COLO829 (cell line): Measurements from ENCODE around the gene ANKRD39.
A peak's percentile ranks its signal among the peaks of the same experiment; 100 is the strongest.
"Not testable (repeated sequence)": the region's sequence is repeated elsewhere in the genome, so short reads cannot be mapped to it uniquely, and the experiment has no call there.

Source experiments
- DNase-seq: peaks from one replicate; pipeline ENCODE4 v3.0.0; 2012; ENCODE audit warnings: low spot score

ANKRD39 gene

DNA sequence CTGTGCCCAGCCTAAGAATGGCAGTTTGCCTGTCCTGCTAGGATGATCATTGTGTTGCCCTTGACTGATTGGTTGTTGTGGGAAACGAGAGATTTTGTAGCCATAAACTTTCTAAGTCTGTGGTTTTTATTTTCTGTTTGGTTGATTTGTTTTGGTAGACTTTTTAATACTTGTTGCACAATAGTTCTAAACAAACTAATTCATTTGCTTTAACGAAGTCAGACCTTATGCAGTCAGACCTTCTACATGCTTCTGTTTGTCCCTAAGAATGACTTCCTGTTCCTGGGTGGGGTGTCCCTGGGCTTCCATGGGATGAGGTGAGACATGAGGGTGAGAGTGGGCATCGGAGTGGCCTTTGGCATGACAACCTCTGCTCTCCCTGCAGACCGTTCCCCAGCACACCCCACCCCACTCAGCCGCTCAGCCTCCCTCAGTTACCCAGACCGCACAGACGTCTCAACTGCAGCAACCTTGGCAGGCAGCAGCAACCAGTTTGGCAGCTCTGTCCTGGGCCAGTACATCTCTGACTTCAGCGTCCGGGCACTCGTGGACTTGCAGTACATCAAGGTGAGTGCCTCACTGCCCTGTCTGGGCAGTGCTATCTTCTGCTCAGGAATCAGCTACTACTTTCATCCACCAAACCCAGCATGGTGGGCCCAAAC, 49.5 kb downstream of the ANKRD39 start:
- DNase-seq, result no peak

- DNase-seq, result no peak
Measured at GRCh38 chr2:96807127-96807471, 50.7 kb downstream of the ANKRD39 start.

DNA sequence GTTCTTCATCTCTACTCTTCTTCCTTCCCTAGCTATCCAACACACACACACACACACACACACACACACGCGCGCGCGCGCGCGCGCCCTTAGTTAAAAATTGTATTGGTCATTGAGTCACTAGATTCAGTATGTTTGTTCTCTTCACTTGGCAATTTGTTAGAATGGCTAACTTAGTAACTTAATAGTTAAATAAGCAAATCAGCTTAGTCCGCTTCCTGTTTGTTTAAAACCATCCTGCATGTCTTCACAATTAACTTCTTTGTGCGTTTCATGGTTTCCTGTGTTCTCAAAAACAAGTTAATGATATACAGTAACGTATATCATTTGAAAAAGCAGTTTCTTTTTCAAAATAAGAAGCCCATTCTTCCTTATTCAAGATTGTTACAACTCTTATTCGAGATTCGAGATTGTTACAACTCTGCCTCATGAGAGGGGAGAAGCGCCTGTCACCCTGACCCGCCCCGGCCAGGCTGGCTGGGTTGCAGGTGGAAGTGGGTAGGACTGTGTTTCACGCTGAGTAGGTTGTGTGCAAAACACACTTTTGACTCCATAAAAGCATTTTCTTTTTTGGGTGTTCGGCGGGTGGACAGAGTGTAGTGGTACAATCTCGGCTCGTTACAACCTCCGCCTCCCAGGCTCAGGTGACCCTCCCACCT, 51.2 kb downstream of the ANKRD39 start:
- peak; percentile 75 for DNase-seq

- not testable (repeated sequence) for DNase-seq
Measured at GRCh38 chr2:96805946-96806345, 51.9 kb downstream of the ANKRD39 start.

GRCh38 chr2:96804986-96805385, 52.8 kb downstream of the ANKRD39 start:
- no peak for DNase-seq

- no peak for DNase-seq
Measured at GRCh38 chr2:96802721-96803120, 55.1 kb downstream of the ANKRD39 start.

DNA sequence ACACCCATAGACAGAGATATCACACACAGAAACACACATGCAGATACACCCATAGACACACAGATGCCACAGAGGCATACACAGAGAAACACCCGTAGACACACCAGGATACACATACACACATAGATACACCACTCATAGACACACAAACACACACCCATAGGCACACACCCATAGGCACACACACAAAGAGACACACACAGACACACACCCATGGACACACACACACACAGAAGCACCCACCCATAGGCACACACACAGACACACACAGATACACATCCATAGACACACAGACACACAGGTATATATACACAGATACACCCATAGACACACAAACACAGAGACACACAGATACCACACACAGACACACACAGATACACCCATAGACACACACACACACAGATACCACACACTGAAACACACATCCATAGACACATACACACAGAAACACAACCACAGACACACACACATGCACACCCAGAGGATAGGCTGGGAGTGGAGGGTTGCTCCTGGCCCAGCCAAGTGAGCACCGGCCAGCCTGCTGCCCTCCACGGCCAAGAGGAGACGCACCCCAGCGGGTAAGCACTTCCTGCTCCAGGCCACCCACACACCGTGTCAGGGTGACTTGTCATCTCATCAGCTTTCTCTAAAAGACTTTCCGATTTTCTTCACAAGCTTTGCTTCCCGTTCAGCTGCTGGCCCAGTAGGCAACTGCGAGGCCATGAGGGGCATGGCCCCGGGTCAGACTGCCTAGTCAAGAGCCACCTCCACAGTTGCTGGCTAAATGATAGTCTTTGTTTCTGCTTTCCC, 55.8 kb downstream of the ANKRD39 start:
- DNase-seq, result no peak

DNA sequence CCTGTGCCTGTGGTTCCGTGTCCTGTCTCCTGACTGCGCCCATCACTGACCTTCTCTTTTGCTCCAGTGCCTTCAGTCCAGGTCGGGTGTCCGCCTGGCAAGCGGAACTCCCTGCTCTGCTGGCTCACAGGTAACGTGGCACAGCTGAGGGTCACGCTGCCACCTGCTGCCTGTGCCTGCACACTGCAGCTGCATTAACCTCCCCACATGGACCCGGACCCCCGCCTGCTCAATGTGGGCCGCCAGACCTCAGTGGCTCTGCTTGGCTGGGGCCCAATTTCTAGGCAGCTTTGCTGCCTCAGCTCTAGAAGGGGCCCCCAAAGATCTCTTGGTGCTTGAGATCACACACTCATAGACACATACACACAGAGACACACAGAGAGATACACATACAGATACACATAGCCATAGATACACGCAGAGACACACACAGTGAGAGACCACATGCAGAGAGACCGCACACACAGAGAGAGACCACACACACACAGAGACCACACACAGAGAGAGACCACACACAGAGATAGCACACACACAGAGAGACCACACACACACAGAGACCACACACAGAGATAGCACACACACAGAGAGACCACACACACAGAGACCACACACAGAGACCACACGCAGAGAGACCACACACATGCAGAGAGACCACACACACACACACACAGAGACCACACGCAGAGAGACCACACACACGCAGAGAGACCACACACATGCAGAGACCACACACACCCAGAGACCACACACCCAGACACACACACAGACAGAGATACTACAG, 56.6 kb downstream of the ANKRD39 start:
- peak; percentile 30 for DNase-seq

GRCh38 chr2:96800061-96801004, 57.5 kb downstream of the ANKRD39 start:
- no peak for DNase-seq

GRCh38 chr2:96799623-96799935, 58.2 kb downstream of the ANKRD39 start:
- DNase-seq, result no peak

DNA sequence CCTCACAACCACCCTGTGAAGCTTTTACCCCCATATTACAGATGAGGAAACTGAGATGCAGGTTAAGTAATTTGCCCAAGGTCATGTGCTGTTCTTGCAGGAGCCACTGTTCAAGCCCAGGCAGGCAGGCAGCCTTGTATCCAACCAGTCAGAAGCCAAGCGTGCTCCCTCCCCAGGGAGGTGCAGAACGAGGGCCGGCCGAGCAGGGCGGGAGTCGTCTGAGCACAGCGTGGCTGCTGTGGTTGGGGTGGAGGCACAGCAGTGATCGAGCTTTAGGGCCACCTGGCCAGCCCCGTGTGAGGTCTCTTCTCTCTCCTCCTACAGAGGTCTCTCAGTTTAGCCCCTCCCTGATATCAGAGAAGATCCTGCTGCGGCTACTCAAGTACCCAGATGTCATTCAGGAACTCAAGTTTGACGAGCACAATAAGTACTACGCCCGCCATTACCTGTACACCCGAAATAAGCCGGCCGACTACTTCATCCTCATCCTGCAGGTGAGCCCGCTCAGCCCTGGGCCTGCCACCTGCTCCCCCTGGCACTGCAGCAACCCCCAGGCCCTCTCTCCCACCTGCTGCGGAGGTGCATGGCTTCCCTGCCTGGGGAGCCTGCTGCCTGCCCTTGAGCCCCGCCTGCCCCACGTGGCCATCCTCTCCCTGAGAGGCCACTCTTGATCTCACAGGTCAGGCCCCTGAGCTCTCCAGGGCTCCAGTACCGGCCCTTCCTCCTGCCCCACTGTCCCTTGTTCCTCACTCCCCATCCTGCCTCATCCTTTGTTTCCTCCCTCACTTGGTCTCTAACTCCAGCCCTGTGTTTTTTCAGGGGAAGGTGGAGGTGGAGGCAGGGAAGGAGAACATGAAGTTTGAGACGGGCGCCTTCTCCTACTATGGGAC, 58.8 kb downstream of the ANKRD39 start:
- no peak for DNase-seq
